ENCODE data around the gene DLGAP3.

Gene DLGAP3

GRCh38 chr1:34870395-34870794 lies 59.1 kb downstream of the DLGAP3 start:
- Histone ChIP-seq H3K4me1 (ENCODE audit: low read depth, poor library complexity, severe bottlenecking) (peaks cover 3% of the 10 kb centered on the region), H3K27me3 (ENCODE audit: insufficient read depth, low read depth) (no peaks in the 10 kb centered on the region), H3K27ac (no peak overlapping the region), H3K4me2 (no peak overlapping the region), H3K79me2 (ENCODE audit: insufficient read depth, low read depth) (no peaks in the 10 kb centered on the region), H3K36me3 (ENCODE audit: insufficient read depth) (no peaks in the 10 kb centered on the region), H4K20me1 (ENCODE audit: insufficient read depth) (no peaks in the 10 kb centered on the region), H3K4me3 (IDR thresholded peaks at IDR 0.05; ENCODE audit: insufficient read depth, low read depth, low read length) (no peak overlapping the region), H2AFZ (ENCODE audit: low read depth) (no peak overlapping the region), H3K9ac (no peak overlapping the region)
- no peak for TF ChIP-seq CTCF (conservative IDR thresholded peaks at IDR 0.05; ENCODE audit: low read depth, low read length)

GRCh38 chr1:34869760-34870159 lies 59.7 kb downstream of the DLGAP3 start:
- Histone ChIP-seq H3K4me2 (no peak overlapping the region), H2AFZ (ENCODE audit: low read depth) (no peak overlapping the region), H3K9ac (no peak overlapping the region), H3K79me2 (ENCODE audit: insufficient read depth, low read depth) (no peaks in the 10 kb centered on the region), H3K27me3 (ENCODE audit: insufficient read depth, low read depth) (no peaks in the 10 kb centered on the region), H3K27ac (no peak overlapping the region), H4K20me1 (ENCODE audit: insufficient read depth) (no peaks in the 10 kb centered on the region), H3K36me3 (ENCODE audit: insufficient read depth) (no peaks in the 10 kb centered on the region), H3K4me3 (IDR thresholded peaks at IDR 0.05; ENCODE audit: insufficient read depth, low read depth, low read length) (no peak overlapping the region), H3K4me1 (ENCODE audit: low read depth, poor library complexity, severe bottlenecking) (peaks cover 3% of the 10 kb centered on the region)
- TF ChIP-seq CTCF (conservative IDR thresholded peaks at IDR 0.05; ENCODE audit: low read depth, low read length): no peak

GRCh38 chr1:34868230-34869049 lies 61.0 kb downstream of the DLGAP3 start:
- no peak overlapping the region for H3K9ac ChIP-seq
- H3K27ac ChIP-seq: no peak overlapping the region
- H3K79me2 ChIP-seq (ENCODE audit: insufficient read depth, low read depth): no peaks in the 10 kb centered on the region
- no peaks in the 10 kb centered on the region for H4K20me1 ChIP-seq (ENCODE audit: insufficient read depth)
- H3K4me3 ChIP-seq (IDR thresholded peaks at IDR 0.05; ENCODE audit: insufficient read depth, low read depth, low read length): no peak overlapping the region
- H2AFZ ChIP-seq (ENCODE audit: low read depth): no peak overlapping the region
- no peak for TF ChIP-seq CTCF (conservative IDR thresholded peaks at IDR 0.05; ENCODE audit: low read depth, low read length)
- H3K36me3 ChIP-seq (ENCODE audit: insufficient read depth): no peaks in the 10 kb centered on the region
- peaks cover 3% of the 10 kb centered on the region for H3K4me1 ChIP-seq (ENCODE audit: low read depth, poor library complexity, severe bottlenecking)
- no peak overlapping the region for H3K4me2 ChIP-seq
- H3K27me3 ChIP-seq (ENCODE audit: insufficient read depth, low read depth): no peaks in the 10 kb centered on the region

GRCh38 chr1:34867415-34867814 lies 62.0 kb downstream of the DLGAP3 start:
- H2AFZ ChIP-seq (ENCODE audit: low read depth): no peak overlapping the region
- no peaks in the 10 kb centered on the region for H4K20me1 ChIP-seq (ENCODE audit: insufficient read depth)
- H3K4me2 ChIP-seq: no peak overlapping the region
- no peak overlapping the region for H3K4me3 ChIP-seq (IDR thresholded peaks at IDR 0.05; ENCODE audit: insufficient read depth, low read depth, low read length)
- no peaks in the 10 kb centered on the region for H3K79me2 ChIP-seq (ENCODE audit: insufficient read depth, low read depth)
- H3K4me1 ChIP-seq (ENCODE audit: low read depth, poor library complexity, severe bottlenecking): peaks cover 3% of the 10 kb centered on the region
- no peak overlapping the region for H3K9ac ChIP-seq
- H3K36me3 ChIP-seq (ENCODE audit: insufficient read depth): no peaks in the 10 kb centered on the region
- no peaks in the 10 kb centered on the region for H3K27me3 ChIP-seq (ENCODE audit: insufficient read depth, low read depth)
- no peak for TF ChIP-seq CTCF (conservative IDR thresholded peaks at IDR 0.05; ENCODE audit: low read depth, low read length)
- H3K27ac ChIP-seq: no peak overlapping the region
